Daoy (cell line): ENCODE measurements around the gene PBXIP1. TPM values are rescaled to one million over a fixed set of nuclear protein-coding genes. Genes with fewer than 3 reads are reported as not detected.
A peak's percentile ranks its signal among the peaks of the same experiment; 100 is the strongest.
"Not testable (repeated sequence)": the region's sequence is repeated elsewhere in the genome, so short reads cannot be mapped to it uniquely, and the experiment has no call there.

Experiments used
- DNase-seq: peaks from one replicate; pipeline ENCODE4 v3.0.0-alpha.2; 2015; ENCODE audit warnings: low read depth
- total RNA-seq: library from RNA; depleted of rRNA; stranded (reverse); fragments of >200 nt; shearing (Covaris generic); gene quantifications from 2 replicates; pipeline ENCODE4 v1.2.3, GENCODE V29; 2014

The PBXIP1 gene
- total RNA-seq, 1 experiment from 2014 or later: 10.9 TPM

DNA sequence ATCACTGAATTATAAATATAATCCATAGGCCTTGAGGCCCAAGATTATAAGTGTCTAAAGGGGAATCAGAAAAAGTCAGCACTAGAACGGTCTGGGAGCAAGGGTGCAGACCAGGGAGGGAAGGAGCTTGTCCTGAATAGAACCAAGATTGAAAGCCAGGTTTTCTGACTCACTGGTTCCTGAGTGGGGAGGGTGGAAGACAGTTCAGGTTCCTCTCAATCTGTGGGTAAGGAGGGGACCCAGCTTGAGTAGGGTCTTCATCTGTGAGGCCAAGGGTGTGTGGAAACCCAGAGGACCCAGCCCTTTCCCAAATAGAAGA is 38.3 kb upstream of the PBXIP1 start:
- DNase-seq: no peak

DNA sequence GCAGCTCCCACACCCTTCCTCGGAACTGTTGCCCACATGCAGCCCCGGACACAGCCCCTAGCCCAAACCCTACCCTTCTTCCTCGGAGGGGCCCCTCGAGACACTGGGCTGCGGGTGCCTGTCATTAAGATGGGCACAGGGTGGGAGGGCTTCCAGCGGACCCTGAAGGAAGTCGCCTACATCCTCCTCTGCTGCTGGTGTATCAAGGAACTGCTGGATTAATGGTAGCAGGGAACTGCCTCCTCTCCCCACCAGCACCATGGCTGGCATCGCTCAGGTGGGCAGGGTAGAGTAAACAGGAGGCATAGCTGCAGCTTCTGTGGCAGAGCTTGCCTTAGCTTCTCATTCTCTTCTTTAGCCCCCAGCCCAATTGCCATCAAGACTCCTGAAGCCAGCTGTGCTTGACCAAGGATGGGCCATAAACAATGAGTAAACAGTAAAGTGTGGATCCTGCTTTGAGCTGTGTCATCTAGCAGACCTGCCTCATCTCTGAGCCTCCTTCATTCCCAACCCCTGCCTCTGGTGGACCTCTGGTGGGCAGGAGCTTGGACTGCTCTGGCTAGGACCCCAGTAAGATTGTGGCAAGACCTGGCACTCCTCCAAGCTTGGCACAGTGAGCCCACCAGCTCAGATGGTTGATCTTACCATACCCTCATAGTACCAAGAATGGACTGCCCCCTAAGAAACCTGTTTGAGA is 37.8 kb upstream of the PBXIP1 start, which contains the start of gene LENEP:
Gene LENEP (plus strand): TSS at position 15 of the 697 bp plus-strand sequence. CDS start 22 bp downstream, at position 37.
- no peak for DNase-seq

DNA sequence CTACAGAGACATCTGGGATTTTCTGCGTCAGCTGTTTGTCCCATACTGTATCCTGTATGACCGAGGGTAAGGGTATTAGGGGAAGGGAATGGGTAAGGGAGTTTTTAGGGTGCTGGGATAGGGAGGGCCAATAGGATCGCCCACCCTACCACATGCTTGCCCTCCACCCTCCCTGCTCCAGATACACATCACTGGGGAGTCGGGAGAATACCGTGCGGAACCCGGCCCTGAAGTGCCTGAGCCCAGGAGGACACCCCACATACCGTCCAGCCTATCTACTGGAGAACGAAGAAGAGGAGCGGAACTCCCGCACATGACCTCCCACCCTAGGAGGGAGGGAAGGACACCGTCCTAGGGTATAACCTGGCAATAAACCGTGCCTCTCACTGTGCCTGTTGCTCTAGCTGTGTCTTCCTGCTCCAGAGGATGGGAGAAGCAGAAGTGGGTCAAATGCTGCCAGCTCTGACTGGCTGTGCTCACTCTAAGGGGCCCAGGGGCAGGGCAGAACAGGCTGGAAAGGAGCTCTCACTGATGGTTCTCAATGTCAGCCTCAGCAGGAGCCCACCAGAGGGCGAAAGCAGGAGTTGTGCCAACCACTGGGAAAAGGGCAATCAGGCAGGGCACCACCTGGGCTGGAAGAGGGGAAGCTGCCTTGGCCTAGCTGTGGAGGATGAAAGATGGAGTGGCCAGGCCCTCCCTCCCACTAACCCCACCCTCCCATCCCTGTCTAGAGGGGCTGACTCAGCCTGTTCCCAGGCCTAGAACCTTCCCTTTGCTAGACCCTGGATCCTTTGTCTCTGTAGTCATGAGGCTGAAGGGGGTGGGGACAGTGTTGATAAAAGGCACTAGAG is 37.0 kb upstream of the PBXIP1 start:
- DNase-seq: peak; percentile 62

DNA sequence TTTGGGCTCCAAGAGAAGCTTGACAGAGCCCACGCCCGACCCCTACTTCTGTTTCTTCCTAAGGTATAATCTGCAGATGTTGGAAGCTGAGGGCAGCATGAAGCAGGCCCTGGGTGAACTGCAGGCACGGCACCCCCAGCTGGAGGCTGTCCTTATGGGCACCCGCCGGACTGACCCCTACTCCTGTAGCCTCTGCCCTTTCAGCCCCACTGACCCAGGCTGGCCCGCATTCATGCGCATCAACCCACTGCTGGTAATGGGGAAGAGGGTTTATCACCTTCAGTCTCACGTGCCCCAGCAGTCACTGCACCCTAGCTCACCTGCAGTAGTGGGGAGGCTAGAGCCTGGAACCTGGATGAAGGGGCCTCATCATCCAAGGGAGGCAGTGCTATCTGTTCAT is 34.4 kb upstream of the PBXIP1 start:
- DNase-seq: no peak

DNA sequence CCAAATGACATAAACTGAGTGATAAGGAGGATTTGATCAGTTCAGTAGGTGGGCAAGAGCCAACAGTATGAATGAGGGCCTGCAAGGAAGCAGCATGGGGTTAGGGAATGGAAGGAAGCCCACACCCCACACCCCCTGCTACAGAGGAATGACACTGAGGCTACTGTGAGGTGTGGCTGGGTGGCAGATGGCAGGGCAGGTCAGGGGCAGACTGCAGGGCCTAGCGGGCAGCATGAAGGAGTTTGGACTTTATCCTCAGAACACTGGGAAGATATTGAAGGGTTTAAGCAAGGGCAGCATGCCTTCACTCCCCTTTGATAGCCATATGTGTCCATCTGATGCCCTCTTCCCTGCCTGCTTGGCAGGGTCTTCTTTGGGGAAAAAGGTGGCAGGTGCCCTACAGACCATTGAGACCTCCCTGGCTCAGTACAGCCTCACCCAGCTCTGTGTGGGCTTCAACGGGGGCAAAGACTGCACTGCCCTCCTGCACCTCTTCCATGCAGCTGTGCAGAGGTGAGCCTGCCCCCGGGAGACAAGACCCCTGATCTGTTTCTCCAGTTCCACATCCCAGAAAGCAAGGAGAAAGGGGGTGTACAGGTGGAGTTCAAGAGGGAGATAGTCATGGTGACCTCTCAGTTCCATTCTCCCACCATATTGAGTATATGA is 33.4 kb upstream of the PBXIP1 start:
- DNase-seq: no peak

DNA sequence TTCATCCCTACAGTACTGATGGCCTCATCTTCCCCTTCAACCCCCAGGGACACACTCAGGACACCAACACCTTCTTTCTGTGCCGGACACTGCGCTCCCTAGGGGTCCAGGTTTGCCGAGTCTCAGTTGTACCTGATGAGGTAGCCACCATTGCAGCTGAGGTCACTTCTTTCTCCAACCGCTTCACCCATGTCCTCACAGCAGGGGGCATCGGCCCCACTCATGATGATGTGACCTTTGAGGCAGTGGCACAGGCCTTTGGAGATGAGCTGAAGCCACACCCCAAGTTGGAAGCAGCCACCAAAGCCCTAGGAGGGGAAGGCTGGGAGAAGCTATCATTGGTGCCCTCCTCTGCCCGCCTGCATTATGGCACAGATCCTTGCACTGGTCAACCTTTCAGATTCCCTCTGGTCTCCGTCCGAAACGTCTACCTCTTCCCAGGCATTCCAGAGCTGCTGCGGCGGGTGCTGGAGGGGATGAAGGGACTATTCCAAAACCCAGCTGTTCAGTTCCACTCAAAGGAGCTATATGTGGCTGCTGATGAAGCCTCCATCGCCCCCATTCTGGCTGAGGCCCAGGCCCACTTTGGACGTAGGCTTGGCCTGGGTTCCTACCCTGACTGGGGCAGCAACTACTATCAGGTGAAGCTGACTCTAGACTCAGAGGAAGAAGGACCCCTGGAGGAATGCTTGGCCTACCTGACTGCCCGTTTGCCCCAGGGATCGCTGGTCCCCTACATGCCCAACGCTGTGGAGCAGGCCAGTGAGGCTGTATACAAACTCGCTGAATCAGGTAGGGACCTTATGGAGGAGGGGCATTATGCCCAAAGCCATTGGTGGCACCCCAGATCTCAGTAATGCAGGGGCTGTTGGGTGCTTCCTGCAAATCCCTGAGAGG is 32.4 kb upstream of the PBXIP1 start:
- no peak for DNase-seq

DNA sequence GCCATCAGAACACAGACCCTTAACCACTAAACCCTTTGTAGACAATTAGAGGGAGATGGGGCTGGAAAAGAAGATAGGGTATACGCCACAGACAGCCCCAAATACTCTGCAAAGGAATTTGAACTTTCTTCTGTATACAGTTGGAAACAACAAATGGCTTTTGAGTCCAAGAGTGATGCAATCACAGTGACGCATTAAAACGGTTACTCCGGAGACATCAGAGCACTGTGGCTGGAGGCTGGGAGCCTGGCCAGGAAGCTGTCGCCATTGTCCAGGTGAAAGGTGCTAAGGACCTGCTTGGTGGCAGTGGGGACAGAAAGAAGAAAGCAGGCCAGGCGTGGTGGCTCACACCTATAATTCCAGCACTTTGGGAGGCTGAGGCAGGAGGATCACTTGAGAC is 31.4 kb upstream of the PBXIP1 start:
- no peak for DNase-seq

DNA sequence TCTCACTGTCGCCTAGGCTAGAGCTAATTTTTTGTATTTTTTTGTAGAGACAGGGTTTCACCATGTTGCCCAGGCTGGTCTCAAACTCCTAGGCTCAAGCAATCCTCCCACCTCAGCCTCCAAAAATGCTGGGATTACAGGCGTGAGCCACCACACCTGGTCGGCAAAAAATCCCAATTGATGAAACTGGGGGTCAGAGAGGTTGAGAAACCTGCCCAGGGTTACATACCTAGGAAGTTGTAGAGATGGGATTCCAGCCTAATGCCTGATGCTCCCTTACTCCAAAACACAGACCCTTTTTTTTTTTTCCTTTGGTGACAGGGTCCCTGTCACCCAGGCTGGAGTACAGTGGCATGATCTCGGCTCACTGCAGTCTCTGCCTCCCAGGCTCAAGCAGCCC is 30.8 kb upstream of the PBXIP1 start:
- DNase-seq: not testable (repeated sequence)

DNA sequence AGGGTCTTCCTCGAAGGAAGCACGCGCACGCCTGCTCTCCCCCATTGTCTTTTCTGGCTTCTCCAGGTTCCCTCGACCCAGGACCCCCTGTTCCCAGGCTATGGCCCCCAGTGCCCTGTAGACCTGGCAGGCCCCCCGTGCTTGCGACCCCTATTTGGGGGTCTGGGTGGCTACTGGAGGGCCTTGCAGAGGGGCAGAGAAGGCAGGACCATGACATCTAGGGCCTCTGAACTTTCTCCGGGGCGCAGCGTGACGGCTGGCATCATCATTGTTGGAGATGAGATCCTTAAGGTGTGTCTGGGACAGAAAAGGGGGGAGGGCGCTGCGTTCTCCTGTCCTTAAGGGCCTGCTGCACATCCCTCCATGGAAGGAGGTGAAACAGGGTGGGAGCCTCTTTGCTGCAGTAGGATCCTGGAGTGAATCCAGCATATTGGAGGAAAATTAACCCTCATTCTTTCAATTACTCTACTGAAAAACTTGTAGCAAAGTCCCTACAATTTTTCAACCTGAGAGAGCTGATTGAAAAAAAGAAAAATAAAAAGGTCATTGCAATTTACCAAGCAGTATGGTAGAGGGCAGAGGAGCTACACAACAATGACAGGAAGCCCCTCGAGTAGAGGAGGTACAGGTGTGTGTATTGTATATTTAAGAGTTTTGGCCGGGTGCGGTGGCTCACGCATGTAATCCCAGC is 28.0 kb upstream of the PBXIP1 start:
- no peak for DNase-seq

DNA sequence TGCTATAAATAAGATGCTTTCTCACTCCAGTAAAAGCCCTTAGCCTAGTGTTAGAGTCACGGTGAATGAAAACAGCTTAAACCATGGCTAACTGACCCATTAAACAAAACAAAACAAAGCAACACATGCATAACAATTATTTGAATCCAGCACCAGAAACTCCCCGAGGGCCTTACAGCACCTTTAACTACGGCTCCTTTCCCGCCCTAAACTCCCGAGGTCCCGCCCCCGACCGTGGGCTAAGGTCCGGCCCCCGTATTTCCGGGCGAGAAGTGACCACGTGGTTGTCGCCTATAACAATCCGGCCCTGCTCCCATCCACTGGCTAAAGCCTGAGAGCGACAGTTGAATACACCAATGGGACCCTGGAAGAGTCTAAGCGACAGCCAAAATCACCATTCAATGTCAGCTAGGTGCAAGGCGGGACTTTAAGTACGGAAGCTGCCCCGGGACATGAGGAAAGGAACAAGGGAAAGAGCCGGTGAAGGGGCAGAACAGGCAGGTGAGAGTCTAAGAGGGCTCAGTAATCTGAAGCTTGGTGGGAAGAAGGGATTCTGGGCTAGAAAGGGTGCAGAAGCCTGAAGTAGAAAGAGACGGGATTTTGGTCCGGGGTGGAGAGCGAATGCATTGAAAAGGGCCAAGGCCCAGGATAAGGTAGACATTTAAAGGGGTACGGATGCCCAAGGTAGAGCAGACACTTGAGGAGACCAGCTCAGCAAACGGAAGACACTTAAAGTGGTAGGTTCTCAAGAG is 27.2 kb upstream of the PBXIP1 start, which contains the start of gene FLAD1:
Gene FLAD1 (plus strand): TSS at position 448 of the 752 bp plus-strand sequence. CDS start 351 bp downstream, outside the sequence.
- DNase-seq: peak; percentile 99

DNA sequence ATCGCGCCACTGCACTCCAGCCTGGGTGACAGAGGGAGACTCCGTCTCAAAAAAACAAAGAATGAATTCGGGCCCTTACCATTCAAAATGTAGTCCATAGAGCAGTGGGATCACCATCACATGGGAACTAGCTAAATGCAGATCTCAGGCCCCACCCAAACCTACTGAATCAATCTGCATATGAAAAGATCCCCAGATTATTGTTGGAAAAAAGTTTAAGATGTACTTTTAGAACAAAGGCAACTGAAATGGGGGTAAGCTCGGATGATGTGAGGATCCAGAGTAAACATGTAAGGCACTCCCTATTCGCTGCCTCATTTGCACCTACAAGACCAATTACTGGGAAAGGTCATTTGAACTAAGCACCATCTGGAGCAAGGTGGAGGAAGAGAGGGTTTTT is 26.4 kb upstream of the PBXIP1 start:
- no peak for DNase-seq

DNA sequence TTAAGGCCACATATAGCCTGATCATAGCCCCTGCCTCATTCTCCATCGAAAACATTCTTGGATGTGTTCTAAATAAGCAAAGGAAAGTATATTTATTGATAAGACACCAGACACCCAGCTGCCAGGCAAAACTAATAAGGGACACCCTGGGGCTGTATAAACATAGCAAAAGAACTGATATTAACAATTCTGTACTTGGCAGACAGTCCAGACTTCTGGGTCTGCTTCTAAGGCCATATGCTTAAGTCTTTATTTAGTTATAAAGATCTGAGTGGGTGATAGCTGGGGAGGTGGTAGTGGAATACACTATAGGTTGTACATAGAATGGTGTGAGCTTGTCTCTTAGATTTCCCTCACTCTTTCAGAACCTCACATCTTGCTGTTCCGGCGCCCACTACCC is 22.5 kb upstream of the PBXIP1 start:
- DNase-seq: no peak

DNA sequence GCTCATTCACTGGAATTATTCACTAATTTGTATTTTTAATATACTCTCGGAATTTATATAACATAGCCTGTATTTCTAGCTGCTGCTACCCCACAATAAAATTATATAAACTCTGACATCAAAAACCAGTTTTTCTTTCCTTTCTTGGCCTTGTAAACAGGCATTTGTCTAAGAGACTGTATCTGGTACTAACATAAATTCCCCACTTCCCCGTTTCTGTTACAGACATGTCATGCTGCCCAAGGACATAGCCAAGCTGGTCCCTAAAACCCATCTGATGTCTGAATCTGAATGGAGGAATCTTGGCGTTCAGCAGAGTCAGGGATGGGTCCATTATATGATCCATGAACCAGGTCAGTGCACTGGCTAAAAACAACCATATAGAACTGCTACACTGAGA is 21.9 kb upstream of the PBXIP1 start:
- not testable (repeated sequence) for DNase-seq

DNA sequence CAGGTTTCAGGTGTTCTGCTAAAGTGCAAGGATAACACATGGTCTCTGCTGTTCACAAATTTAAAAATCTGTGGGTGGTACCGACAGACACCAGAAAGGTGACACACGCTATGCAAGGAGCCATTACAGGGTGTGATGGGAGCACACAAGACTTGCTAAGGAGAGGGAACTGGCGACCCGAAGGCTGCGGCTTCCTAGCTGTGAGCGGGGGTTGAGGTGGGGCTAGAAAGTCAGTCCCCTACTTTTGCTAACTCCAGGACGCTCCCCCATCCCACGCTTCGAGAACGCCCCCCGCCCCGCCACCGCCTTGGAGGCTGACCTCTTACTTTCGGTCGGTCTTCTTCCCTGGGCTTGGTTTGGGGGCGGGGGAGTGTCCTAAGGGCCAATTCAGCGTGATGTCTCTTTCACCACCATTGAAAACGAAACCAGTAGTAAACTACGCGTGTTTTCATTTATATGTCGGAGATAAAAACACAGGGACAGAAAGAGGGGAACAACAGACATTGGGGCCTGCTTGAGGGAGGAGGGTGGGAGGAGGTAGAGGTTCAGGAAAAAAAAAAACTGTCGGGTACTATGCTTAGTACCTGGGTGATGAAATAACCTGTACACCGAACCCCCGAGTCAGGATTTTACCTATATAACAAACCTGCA is 19.6 kb upstream of the PBXIP1 start:
- peak; percentile 63 for DNase-seq

DNA sequence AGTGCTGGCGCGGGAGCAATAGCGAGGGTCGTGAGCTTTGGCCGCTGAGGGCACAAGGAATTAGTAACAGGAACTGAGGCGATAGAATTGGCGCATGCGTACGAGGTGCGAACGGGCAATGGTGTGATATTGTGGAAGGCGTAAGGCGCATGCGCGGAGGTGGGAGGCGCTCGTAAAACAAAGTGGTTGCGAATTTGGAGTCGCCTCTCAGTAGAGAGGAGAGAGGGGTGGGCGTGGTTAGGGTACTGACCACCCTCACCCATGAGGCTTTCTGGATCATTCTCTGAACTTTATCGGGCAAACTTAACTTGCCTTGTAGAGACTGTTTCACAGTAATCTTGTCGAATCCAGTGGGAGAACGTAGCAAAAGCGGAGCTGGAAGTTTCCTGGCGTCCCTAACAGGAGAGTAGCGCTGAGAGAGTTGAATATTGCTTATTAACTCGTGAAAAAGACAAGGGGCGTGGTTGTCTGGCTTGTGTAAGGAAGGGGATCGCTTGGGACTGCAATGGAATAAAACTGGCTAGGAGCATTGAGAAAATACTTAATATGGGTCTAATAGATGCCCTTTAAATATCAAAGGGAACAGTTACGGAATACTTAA is 19.0 kb upstream of the PBXIP1 start:
- DNase-seq: peak; percentile 98

DNA sequence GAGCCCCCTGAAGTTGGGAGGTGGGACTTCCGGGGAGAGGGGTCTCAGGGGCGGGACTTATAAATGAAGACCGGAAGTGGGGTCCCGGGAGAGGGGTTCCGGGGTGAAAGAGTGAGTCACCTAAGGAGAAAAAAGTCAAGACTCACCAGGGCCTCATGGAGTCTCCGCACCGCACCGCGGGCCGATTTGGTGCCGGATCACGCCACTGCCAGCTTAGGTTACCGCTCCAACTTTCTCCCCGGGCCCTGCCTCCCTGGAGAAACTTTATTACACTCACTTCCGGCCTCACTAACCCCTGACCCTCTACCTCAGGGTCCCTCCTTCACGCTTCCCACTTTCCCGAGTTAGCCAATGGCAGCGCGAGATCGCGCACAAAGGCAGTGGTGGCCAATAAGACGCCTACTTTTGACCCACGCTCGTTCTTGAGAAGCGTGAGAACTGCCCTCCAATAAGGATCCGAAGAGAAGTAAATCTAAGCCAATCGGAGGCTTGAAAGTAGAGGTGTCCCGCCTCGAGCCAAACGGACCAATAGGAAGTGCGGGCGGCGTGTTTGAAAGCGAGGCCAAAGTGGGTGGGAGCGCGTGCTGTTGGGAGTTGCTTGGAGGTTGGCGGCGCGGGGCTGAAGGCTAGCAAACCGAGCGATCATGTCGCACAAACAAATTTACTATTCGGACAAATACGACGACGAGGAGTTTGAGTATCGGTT is 18.4 kb upstream of the PBXIP1 start, which contains the start of gene CKS1B:
Gene CKS1B (plus strand): TSS at position 580 of the 706 bp plus-strand sequence. CDS start 65 bp downstream, at position 645.
- DNase-seq: peak; percentile 100

DNA sequence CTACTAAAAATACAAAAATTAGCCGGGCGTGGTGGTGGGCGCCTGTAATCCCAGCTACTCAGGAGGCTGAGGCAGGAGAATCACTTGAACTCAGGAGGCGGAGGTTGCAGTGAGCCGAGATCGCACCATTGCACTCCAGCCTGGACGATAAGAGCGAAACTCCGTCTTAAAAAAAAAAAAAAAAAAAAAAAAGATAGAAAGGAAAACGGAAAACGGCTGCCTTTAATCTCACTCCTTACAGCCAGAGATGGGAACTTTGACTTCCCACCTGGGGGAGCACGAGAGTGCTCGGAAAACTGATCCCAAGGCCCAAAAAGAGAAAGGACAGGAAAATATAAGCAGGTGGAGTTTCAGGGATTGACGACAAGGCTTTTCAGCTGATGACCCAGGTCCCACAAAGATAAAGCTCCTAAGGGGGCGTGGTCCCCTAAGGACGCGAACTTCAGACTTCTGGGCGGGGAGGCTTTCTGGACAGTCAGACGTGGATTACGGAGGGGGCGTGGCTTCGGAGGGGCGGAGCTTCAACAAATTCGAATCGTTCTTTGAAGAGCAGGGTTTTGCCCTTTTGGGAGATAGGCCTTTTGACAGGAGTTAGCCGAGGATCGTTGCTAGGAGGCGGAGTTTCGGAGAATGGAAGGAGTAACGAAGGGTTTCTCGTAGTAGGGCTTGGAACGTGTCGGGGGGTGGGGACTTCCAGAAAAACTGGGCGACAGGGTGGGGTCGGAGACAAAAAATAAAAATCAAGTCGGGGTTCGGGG is 17.6 kb upstream of the PBXIP1 start:
- peak; percentile 99 for DNase-seq
